Measurements from ENCODE around the gene CPT1A.
"Not testable (repeated sequence)": the region's sequence is repeated elsewhere in the genome, so short reads cannot be mapped to it uniquely, and the experiment has no call there.

The CPT1A gene

GRCh38 chr11:68841718-68842426 is at the start of gene CPT1A:
CPT1A (minus strand) TSS chr11:68841916; CDS start chr11:68815474, 26,442 bp downstream.
- DNase-seq = peak; percentile 70

DNA sequence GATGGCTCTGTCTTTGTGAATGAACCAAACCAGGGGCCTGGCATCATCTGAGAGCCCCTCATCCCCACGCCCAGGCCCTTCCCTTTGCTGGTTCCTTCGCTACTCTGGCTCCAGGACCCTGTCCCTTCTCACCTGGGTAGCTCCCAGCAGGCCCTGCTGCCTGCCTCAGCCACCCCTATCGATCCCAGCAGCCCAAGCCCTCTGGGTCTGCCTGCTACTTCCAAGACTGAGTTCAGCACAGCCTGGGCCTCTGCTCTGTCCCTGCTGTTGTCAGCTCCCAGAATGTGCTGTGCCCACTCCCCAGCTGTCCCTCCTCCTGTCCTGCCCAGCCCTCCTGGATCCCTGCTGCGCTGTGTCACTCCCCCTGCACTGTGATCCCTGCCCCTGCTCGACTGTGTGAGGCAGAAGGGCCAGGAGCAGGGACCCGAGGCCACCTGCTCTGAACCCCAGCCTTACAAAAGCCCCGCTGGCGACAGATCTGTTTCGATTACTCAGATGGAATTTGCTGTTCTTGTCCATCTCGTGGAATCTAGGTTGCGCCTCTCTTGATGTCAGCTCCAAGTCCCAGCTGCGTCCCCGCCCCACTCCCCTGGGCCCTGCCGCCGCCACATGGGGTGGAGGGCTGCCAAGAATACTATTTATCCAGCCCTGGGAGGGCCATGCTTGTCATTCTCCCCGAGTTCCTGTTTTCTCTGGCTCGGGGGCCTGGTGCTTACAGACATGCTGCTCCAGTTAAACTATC is 48.9 kb upstream of the CPT1A start:
- DNase-seq = peak; percentile 94

DNA sequence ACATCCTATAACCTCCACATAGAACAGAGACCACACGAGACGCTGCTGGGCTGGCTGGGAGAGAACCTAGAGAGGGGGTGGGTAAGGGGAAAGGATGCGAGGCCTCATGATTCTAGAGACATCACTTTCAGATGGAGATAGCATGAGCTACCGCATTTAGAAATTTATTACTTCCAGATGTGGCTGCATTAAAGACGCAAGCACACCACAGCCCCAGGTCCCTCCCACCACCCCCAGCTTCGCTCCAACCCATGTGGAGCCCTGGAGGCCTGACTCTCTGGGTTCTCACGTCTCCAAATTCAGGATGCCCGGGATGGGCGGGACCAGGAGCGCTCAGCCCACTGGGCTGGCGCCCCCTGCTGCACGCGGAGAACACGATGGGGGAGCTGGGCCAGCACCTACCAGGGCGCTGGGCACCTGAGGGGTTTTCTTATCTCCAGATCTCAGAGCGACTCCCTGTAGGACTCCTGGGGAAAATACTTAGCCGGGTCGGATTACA is 48.3 kb upstream of the CPT1A start:
- DNase-seq = peak; percentile 99

DNA sequence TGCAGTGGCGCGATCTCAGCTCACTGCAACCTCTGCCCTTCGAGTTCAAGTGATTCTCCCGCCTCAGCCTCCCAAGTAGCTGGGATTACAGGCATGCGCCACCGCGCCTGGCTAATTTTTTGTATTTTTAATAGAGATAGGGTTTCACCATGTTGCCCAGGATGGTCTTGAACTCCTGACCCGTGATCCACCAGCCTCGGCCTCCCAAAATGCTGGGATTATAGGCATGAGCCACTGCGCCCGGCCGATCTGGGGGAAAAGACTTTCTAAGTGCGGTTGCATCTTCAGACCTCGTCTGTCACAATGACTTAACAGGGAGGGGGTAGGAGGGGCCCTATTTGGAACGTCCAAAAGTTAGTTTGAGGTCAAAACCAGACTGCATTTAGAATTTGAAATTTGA is 43.1 kb upstream of the CPT1A start:
- DNase-seq = not testable (repeated sequence)

GRCh38 chr11:68882391-68882790 is 40.7 kb upstream of the CPT1A start:
- DNase-seq = no peak

DNA sequence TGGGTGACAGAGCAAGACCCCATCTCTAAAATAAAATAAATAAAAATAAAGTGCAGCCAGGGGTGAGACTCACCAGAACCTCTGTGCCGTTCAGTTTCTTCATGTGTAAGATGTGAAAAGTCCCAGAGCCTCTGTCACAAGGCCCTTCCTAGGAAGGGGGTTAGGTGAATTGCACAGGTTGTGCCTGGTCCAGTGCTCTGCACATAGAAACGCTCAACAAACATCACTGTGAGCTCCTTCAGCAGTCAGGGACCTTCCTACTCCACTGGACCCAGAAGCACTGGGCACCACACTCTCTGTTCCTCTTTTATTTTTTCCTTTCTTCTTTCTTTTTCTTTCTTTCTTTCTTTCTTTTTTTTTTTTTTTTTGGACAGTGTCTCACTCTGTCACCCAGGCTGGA is 39.6 kb upstream of the CPT1A start:
- DNase-seq = no peak

DNA sequence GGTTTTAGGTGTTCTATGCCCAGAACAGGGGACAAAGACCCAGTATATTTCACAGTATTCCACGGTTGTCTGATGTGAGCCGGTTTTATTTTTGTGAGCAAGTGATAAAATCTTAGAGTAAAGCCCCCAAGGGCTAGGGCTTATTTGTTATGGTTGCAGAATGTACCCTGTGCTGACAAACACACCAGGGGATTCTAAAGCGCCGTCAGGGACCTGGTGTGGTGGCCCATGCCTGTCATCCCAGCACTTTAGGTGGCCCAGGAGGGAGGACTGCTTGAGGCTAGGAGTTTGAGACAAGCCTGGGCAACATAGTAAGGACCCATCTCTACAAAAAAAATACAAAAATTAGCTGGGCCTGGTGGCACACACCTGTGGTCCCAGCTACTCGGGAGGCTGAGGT is 39.1 kb upstream of the CPT1A start:
- no peak for DNase-seq

GRCh38 chr11:68878022-68878421 is 36.3 kb upstream of the CPT1A start:
- no peak for DNase-seq

GRCh38 chr11:68872216-68873003 is 30.7 kb upstream of the CPT1A start:
- DNase-seq = peak; percentile 51

DNA sequence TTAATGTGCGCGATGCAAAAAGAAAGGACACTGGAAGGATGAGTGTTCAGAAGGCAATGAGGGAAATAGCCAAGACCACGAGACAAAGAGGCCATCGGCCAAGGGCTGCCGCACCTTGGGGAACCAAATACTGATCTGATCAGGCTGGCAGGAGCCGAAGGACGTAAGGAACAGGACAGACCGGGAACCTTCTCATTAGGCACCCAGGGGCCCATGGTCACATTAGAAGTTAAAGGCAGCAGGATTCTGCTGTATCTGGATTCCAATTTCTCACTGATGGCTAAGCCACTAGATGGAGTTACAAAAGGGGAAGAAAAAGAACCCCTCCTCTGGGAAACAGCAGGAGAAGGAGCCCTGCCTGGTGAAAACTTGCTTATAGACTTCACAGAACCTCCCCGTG is 28.8 kb upstream of the CPT1A start:
- DNase-seq = peak; percentile 17

DNA sequence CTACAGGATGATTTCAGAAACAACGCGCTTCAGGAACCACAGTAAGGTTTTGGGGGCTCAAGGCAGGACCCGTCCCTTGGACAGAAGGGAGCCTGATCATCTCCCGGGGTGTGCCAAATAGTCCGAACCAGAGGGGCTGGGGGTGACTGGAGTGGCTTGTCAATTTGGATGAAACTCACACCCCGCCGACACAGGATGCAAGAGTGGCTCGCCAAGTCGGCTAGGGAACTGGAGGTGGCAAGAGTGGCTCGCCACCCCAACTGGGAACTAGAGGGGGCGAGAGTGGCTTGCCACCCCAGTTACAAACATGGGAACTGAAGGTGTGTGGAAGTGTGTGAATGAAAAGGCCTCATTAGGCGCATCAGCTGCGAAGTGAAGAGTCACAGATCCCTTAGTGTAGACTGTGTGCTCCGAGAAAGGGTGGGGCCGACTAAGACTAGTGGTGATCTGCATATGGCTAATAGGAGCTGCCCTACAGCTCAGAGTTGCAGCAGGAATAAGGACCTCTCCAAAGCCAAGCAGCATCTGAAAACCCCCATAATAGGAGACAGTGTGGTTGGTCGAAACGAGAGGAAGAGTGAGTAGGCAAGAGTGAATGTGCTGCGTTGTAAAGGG is 26.6 kb upstream of the CPT1A start:
- no peak for DNase-seq

DNA sequence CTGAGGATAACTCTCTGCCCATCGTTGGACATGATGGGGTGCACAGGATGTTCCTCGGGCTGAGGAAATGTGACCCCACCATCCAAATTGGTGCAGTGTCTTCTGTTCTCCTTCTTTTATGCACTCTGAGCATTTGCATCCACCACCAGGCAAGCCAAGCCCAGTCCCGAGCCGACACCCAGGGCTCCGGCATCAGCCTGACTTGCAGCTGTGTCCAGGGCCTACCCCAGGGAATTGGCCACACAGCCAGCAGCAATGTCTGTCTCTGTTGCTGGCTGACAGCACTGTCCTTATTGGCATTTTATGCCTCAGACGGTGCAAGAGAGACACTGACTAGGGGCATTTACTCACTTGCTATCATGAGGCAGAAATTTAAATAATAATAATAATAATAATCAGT is 25.4 kb upstream of the CPT1A start:
- no peak for DNase-seq

- no peak for DNase-seq
Measured at GRCh38 chr11:68865241-68865640, 23.5 kb upstream of the CPT1A start.

GRCh38 chr11:68863553-68864265 is 22.0 kb upstream of the CPT1A start:
- no peak for DNase-seq

DNA sequence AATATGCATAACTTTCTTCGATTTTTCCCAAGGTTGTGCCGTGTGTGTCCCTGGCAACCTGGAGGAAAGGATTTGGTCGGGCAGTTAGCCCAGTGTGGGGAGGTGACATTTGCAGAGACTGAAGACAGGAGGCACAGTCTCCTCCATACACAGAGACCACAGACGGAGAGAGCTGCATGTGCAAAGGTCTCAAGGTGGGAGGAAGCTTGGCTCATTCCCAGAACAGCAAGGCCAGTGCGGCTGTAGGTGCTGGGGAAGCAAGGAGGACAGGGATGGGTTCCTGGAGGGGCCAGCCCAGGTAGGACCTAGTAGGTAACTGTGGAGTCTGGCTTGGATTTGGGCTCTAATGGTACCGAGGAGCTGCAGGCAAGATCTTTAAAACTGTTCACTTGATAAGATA is 20.7 kb upstream of the CPT1A start:
- no peak for DNase-seq

GRCh38 chr11:68859123-68859522 is 17.4 kb upstream of the CPT1A start:
- DNase-seq = no peak

GRCh38 chr11:68857037-68857586 is 15.4 kb upstream of the CPT1A start:
- DNase-seq = no peak

GRCh38 chr11:68856425-68857030 is 14.8 kb upstream of the CPT1A start:
- DNase-seq = not testable (repeated sequence)

DNA sequence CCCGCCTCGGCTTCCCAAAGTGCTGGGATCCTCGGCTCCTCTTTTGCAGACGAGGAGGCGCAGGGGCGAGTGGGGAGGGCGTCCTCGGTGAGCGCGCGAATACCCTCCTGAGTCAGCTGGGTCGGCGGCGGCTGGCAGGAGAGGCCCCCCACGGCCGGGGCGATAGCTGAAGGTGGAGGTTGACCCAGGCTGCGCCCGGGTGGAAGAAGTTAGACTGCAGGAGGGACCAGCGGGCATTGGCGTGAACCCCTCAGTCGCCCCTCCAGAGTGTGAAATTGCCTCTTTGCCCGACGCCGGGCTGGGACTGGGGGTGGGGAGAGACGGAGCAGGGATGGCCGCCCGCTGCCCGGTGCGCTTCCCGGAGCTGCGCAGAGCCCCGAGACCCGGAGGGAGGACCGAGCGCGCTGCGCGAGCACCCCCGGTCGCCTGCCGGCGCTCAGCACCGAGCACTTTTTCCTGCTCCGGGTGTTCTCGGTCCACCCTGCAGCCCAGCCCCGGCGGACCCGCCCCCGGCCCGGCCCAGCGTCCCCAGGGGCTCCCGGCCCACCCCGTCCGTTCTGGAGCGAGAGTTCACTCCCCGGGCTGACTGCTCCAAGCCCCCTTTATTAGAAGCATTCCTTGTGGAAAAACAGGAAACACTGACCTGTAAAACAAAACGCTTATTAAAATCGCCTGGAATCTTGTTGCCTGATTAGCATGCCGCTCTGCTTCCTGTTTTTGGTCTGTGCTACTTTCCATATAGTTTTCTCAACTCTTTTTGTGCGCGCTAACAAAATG is 13.7 kb upstream of the CPT1A start:
- peak; percentile 49 for DNase-seq

- DNase-seq = no peak
Measured at GRCh38 chr11:68854273-68854958, 12.7 kb upstream of the CPT1A start.

Data from fibroblast of skin of right quadriceps (primary cell).